ENCODE results near the gene CCNJ. TPM values are rescaled to one million over a fixed set of nuclear protein-coding genes. Genes with fewer than 3 reads are reported as not detected.
A peak's percentile ranks its signal among the peaks of the same experiment; 100 is the strongest.

The CCNJ gene
- total and polyA plus RNA-seq, 9 of the 15 experiments (the other 6 are each of a cell fraction or from before 2014, with no cell fraction given) = 0.69 to 15.7 (median 9.2) TPM

DNA sequence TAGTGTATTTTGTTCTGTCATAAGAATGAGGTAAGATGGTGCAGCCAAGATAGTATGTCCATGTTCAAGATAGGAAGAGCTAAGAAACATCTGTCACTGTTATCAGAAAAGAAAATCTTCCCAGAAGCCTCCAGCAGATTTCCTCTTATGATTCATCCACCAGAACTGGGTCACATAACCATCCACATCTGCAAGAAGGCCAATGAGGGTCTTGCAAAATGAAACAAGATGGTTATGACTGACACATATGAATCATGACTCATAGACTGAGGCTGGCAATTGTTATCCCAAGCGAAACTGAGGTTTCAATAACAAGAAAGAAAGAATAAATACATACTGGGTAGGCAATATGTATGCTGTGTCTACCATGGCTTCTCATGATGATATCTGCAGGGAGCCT lies 30.3 kb downstream of the CCNJ start (continued):
- TF ChIP-seq RCOR1 (IDR thresholded peaks at IDR 0.05; ENCODE audit: borderline replicate concordance in 1 of 2, low read depth in 2 of 2, low read length in 2 of 2) (peak in 1 of 2 experiments; percentile 37; a peak in 1 of 4 replicates), SRF (CRISPR knock-in tag; IDR thresholded peaks at IDR 0.05) (no peak), PHB (CRISPR knock-in tag; IDR thresholded peaks at IDR 0.05) (no peak), JUN (IDR thresholded peaks at IDR 0.05; ENCODE audit: borderline replicate concordance, low read depth, low read length) (peak; percentile 77; the same call in 1 of the 2 replicates), JUN (CRISPR knock-in tag; IDR thresholded peaks at IDR 0.05; ENCODE audit: borderline replicate concordance) (no peak)

DNA sequence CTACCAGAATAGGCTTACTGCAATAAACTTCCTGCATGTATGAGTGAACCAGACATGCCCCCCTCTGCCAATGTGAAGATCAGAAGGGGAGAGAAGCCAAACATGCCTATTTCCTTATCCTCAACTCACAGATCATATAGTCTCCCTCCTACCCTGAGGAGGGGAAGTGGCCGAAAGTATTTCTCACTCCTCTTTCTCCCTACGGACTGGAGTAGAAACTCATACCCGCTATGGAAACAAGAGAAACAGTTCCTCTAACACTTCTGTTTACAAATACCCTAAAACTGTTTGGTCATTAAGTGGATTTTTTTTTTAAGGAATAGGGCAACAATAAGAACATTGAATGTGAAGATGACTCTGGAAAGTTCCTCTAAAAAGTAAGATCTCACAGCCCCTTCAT lies 31.4 kb downstream of the CCNJ start:
- ChIA-PET POLR2A (interaction anchor here (0.7 to 1.8 kb wide), 4 partner anchors 9 to 55 kb away, joined by 3 to 7 read pairs (median 6); partner anchors contain the start of gene ZNF518A), CTCF (ENCODE audit: low intra/inter-chr PET ratio) (no interaction called here)
- Histone ChIP-seq H3K9me3 (replicated peaks; ENCODE audit: control insufficient read depth, insufficient read depth, low read depth, low read length) (no peaks in the 10 kb centered on the region), H3K79me2 (ENCODE audit: control insufficient read depth, insufficient read depth, low read length) (no peaks in the 10 kb centered on the region), H3K27ac (ENCODE audit: extremely low read depth, low read depth, low read length) (no peak overlapping the region), H3K9ac (ENCODE audit: insufficient read depth in 1 of 2, low read depth in 2 of 2, low read length in 2 of 2) (no peak overlapping the region), H3K4me1 (replicated peaks in 1 of 2; ENCODE audit: control insufficient read depth in 2 of 2, insufficient read depth in 2 of 2, low read length in 2 of 2) (peaks cover 8 to 34% of the 10 kb centered on the region in 2 experiments; a peak in 4 of 5 replicates), H2AFZ (ENCODE audit: low read depth, low read length) (no peak overlapping the region), H3K36me3 (ENCODE audit: control insufficient read depth, insufficient read depth, low read length) (no peaks in the 10 kb centered on the region), H3K27me3 (ENCODE audit: control insufficient read depth in 2 of 2, insufficient read depth in 2 of 2, low read length in 2 of 2) (no peaks in the 10 kb centered on the region), H4K20me1 (replicated peaks; ENCODE audit: control insufficient read depth, insufficient read depth, low read length) (no peaks in the 10 kb centered on the region), H3K9me1 (ENCODE audit: control insufficient read depth, insufficient read depth, low read length) (peaks cover 3% of the 10 kb centered on the region), H3K4me3 (no peak overlapping the region), H3K4me2 (ENCODE audit: insufficient read depth, low read length) (no peak overlapping the region)
- WGBS (ENCODE audit: insufficient coverage, low coverage, missing lambda C conversion rate) = 69% methylated on average over 2 of the region's 3 CpGs
- no peak for DNase-seq (ENCODE audit: extremely low read depth in 1 of 4, low spot score in 3 of 4)
- BruUV-seq (replicated peaks) = no TSS peak
- FAIRE-seq = no peak
- TF ChIP-seq HDGF (IDR thresholded peaks at IDR 0.05) (no peak), ZNF146 (CRISPR knock-in tag; IDR thresholded peaks at IDR 0.05; ENCODE audit: unreplicated experiment) (no peak), SNIP1 (IDR thresholded peaks at IDR 0.05; ENCODE audit: low read depth) (no peak), IFI16 (CRISPR knock-in tag; IDR thresholded peaks at IDR 0.05) (no peak), TEAD2 (tag; IDR thresholded peaks at IDR 0.05) (no peak), HNRNPUL1 (IDR thresholded peaks at IDR 0.05; ENCODE audit: low read length) (no peak), PYGO2 (tag; IDR thresholded peaks at IDR 0.05) (no peak), ARID2 (IDR thresholded peaks at IDR 0.05) (no peak), KDM5B (IDR thresholded peaks at IDR 0.05; ENCODE audit: insufficient replicate concordance, low read depth, low read length) (no peak), RBM39 (optimal IDR thresholded peaks at IDR 0.05; ENCODE audit: low read depth, low read length) (no peak), HDAC1 (IDR thresholded peaks at IDR 0.05) (no peak)
- TF ChIP-seq, protein P1, sequence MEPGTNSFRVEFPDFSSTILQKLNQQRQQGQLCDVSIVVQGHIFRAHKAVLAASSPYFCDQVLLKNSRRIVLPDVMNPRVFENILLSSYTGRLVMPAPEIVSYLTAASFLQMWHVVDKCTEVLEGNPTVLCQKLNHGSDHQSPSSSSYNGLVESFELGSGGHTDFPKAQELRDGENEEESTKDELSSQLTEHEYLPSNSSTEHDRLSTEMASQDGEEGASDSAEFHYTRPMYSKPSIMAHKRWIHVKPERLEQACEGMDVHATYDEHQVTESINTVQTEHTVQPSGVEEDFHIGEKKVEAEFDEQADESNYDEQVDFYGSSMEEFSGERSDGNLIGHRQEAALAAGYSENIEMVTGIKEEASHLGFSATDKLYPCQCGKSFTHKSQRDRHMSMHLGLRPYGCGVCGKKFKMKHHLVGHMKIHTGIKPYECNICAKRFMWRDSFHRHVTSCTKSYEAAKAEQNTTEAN (CRISPR knock-in tag; IDR thresholded peaks at IDR 0.05) = no peak
- TF ChIP-seq, protein P2, sequence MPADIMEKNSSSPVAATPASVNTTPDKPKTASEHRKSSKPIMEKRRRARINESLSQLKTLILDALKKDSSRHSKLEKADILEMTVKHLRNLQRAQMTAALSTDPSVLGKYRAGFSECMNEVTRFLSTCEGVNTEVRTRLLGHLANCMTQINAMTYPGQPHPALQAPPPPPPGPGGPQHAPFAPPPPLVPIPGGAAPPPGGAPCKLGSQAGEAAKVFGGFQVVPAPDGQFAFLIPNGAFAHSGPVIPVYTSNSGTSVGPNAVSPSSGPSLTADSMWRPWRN (IDR thresholded peaks at IDR 0.05; ENCODE audit: low read depth) = no peak
- in situ Hi-C loops (cut with MboI) = no loop called here
- ATAC-seq = no peak
- intact Hi-C loops (cut with micrococcal nuclease) = no loop called here

Data from K562 (cell line).